IgD-negative memory B cell (primary cell): ENCODE data around the gene ABHD6. TPM values are rescaled to one million over a fixed set of nuclear protein-coding genes. Genes with fewer than 3 reads are reported as not detected.
A peak's percentile ranks its signal among the peaks of the same experiment; 100 is the strongest.
"Not testable (repeated sequence)": the region's sequence is repeated elsewhere in the genome, so short reads cannot be mapped to it uniquely, and the experiment has no call there.

Source experiments
- H3K27ac Mint-ChIP-seq, 3 donors: one replicate each; pipeline ENCODE4 v1.8.0; 2020 to 2022; ENCODE audit warnings: mild to moderate bottlenecking in 3 of 3, mixed read lengths in 3 of 3, moderate library complexity in 1 of 3
- H3K27me3 Mint-ChIP-seq: one replicate; pipeline ENCODE4 v1.8.0; 2021; ENCODE audit warnings: mixed read lengths
- H3K36me3 Mint-ChIP-seq: one replicate; pipeline ENCODE4 v1.8.0; 2020; ENCODE audit warnings: mild to moderate bottlenecking, mixed read lengths
- H3K4me1 Mint-ChIP-seq, 3 donors: one replicate each; pipeline ENCODE4 v1.8.0; 2020 to 2022; ENCODE audit warnings: mixed read lengths in 3 of 3, mild to moderate bottlenecking in 1 of 3
- H3K4me3 Mint-ChIP-seq, 4 donors: one replicate each; pipeline ENCODE4 v1.8.0; 2020 to 2022; ENCODE audit warnings: mild to moderate bottlenecking in 4 of 4, mixed read lengths in 4 of 4, moderate library complexity in 3 of 4
- H3K9me3 Mint-ChIP-seq, 3 donors: one replicate each; pipeline ENCODE4 v1.8.0; 2020 to 2021; ENCODE audit warnings: mixed read lengths in 3 of 3, mild to moderate bottlenecking in 1 of 3
- polyA plus RNA-seq: library from polyadenylated mRNA; unstranded; fragments of 300-500 nt; fragmentation: Illumina TruSeq; gene quantifications from one replicate; pipeline ENCODE4 v1.2.3, GENCODE V29; 2021

Gene ABHD6
- polyA plus RNA-seq, 1 donor from 2014 or later: 11.0 TPM

DNA sequence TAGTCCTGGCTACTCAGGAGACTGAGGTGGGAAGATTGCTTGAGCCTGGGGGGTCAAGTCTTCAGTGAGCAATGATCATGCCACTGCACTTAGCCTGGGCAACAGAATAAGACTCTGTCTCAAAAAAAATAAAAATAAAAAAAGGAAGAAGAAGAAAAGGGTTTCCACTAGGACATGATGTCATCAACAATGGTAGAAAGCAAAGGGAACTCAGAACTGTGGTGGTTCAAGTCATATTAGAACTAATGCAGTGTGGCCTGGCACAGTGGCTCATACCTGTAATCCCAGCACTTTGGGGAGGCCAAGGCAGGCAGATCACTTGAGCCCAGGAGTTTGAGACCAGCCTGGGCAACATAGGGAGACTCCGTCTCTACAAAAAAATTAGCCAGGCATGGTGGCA is 30.0 kb downstream of the ABHD6 start:
- H3K9me3 Mint-ChIP-seq, H3K4me3 Mint-ChIP-seq, H3K27me3 Mint-ChIP-seq, H3K4me1 Mint-ChIP-seq: not testable (repeated sequence)
- Mint-ChIP-seq H3K27ac (peak overlapping the region in 1 of 3 donors; percentile 53), H3K36me3 (peaks cover 18% of the 10 kb centered on the region)

DNA sequence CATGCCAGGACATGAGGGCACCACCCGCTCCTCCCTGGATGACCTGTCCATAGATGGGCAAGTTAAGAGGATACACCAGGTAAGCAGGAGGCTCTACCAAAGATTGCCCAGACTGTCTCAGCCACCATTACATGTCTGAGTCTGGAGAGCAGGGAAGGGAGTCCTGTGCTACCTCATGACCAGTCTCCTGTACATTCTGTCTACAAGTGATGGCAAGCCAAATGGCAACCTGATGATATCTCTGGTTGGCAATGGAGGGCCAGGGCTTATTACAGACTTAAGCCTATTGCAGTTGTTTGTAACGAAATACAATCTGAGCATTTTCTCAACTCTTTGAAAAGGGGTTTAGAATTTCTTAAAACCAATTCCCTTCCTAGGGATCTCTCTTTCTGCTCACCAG is 31.8 kb downstream of the ABHD6 start:
- H3K4me1 Mint-ChIP-seq: peaks cover 0 to 2% (median 0%) of the 10 kb centered on the region in 3 donors
- H3K9me3 Mint-ChIP-seq: no peaks in the 10 kb centered on the region
- H3K27ac Mint-ChIP-seq: no peak overlapping the region
- peaks cover 26% of the 10 kb centered on the region for H3K36me3 Mint-ChIP-seq
- H3K4me3 Mint-ChIP-seq: no peak overlapping the region
- no peaks in the 10 kb centered on the region for H3K27me3 Mint-ChIP-seq

DNA sequence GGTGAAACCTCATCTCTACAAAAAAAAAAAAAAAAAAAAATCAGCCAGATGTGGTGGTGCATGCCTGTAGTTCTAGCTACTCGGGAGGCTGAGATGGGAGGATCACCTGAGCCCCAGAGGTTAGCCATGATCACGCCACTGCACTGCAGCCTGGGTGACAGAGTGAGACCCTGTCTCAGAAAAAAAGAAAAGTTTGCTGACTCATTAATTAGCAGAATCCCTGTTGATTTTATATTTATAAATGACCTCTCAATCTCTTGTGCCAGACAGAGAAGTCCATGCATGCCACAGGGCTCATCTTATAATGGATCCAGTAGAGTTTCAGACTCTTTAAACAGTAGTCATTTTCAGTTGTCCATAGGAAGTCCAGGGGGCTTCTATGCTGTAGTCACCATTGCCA is 32.9 kb downstream of the ABHD6 start:
- Mint-ChIP-seq H3K4me3 (no peak overlapping the region), H3K27me3 (no peaks in the 10 kb centered on the region), H3K36me3 (peaks cover 30% of the 10 kb centered on the region), H3K27ac (no peak overlapping the region), H3K4me1 (peaks cover 0 to 2% (median 0%) of the 10 kb centered on the region in 3 donors), H3K9me3 (no peaks in the 10 kb centered on the region)

DNA sequence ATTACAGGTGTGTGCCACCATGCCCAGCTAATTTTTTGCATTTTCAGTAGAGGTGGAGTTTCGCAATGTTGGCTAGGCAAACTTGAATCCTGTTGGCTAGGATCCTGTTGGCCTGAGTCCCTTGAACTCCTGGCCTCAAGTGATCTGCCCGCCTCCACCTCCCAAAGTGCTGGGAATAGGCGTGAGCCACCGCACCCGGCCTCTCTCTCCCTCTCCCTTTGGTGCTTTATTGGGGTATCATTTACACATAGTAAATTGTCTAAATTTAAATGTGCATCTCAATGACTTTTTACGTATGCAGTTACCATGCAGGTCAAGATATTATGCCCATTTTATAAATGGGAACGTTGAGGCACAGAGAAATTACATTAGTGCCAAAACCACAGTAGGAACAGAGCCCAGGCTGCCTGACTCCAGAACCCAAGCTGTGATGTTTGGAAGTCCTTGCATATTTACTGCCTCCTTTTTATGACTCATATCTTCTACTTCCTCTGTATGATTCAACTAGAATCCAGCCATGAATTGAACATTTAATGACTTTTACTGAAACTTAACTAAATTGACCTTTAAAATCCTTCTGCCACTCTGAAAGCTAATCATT is 34.4 kb downstream of the ABHD6 start:
- no peaks in the 10 kb centered on the region for H3K9me3 Mint-ChIP-seq
- peaks cover 0 to 2% (median 0%) of the 10 kb centered on the region in 3 donors for H3K4me1 Mint-ChIP-seq
- no peaks in the 10 kb centered on the region for H3K27me3 Mint-ChIP-seq
- no peak overlapping the region for H3K4me3 Mint-ChIP-seq
- peaks cover 30% of the 10 kb centered on the region for H3K36me3 Mint-ChIP-seq
- H3K27ac Mint-ChIP-seq: peak overlapping the region in 1 of 3 donors; percentile 68

DNA sequence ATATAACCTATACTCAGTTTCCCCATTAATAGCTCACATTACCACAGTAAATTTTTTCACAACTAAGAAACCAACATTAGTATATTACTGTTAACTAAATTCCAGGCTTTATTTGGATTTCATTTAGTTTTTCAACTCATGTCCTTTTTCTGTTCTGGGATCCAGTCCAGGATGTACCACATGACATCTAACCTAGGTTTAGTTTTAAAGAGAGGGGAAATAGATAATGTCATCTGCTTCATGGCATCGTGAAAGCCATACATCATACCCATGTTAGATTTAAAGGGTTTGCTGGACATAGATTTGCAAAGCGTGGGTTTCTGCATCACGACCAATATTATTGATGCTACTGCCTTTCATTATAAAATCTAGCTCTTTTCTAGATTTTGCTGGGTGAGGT is 35.3 kb downstream of the ABHD6 start:
- no peak overlapping the region for H3K27ac Mint-ChIP-seq

DNA sequence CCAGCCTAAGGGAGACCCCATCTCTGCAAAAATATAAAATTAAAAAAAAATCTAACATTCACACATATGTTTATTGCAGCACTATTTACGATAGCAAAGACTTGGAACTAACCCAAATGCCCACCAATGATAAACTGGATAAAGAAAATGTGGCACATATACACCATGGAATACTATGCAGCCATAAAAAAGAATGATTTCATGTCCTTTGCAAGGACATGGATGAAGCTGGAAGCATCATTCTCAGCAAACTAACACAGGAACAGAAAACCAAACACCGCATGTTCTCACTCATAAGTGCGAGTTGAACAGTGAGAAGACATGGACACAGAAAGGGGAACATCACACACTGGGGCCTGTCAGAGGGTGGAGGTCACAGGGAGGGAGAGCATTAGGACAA is 35.8 kb downstream of the ABHD6 start:
- not testable (repeated sequence) for H3K27me3 Mint-ChIP-seq, H3K4me1 Mint-ChIP-seq, H3K9me3 Mint-ChIP-seq, H3K27ac Mint-ChIP-seq
- Mint-ChIP-seq H3K4me3 (peak overlapping the region in 1 of 4 donors; percentile 49), H3K36me3 (peaks cover 30% of the 10 kb centered on the region)

More for the DNA sequence above, 35.3 kb downstream of the ABHD6 start:
- no peaks in the 10 kb centered on the region for H3K9me3 Mint-ChIP-seq
- H3K27me3 Mint-ChIP-seq: no peaks in the 10 kb centered on the region
- peaks cover 32% of the 10 kb centered on the region for H3K36me3 Mint-ChIP-seq
- H3K4me1 Mint-ChIP-seq: peaks cover 0 to 2% (median 0%) of the 10 kb centered on the region in 3 donors
- no peak overlapping the region for H3K4me3 Mint-ChIP-seq

DNA sequence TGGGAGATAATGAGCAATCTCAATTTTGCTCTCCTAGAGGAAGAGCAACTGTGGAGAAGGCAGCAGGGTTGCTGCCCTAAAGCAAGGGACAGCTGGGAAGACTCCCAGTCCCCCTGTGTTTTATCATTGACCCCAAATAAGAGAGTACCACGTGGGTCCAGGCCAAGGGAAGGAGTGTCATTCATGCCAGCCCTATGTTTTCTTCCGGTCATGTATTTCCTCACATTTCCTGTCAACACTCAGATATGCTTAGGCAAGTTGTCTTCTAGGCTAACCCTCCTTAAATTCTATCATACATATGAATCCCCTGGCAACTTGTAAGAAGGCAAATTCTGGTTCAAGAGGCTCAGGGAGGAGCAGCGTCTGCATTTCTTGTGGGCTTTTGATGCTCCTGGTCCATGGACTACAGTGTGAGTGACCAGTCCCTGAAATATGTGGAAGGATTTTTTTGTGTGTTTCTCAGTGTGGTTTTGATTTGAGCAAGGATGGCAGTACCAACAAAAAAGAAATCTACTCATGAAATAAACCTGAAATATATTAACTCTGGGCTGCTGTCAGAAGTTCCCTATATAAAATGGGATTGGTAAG is 36.5 kb downstream of the ABHD6 start:
- H3K36me3 Mint-ChIP-seq: peaks cover 24% of the 10 kb centered on the region
- H3K27ac Mint-ChIP-seq: no peak overlapping the region
- no peaks in the 10 kb centered on the region for H3K27me3 Mint-ChIP-seq
- H3K9me3 Mint-ChIP-seq: no peaks in the 10 kb centered on the region
- peaks cover 0 to 2% (median 0%) of the 10 kb centered on the region in 3 donors for H3K4me1 Mint-ChIP-seq
- no peak overlapping the region for H3K4me3 Mint-ChIP-seq

DNA sequence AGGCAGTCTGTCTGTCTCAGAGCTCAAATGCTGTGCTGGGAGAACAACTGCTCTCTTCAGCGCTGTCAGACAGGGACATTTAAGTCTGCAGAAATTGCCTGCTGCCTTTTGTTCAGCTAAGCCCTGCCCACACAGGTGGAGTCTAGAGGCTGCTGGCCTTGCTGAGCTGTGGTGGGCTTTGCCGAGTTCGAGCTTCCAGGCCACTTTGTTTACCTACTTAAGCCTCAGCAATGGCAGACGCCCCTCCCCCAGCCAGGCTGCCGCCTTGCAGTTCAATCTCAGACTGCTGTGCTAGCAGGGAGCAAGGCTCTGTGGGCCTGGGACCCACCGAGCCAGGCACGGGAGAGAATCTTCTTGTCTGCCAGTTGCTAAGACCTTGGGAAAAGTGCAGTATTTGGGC is 43.5 kb downstream of the ABHD6 start:
- H3K27ac Mint-ChIP-seq: no peak overlapping the region
- H3K4me1 Mint-ChIP-seq: peaks cover 0 to 2% (median 1%) of the 10 kb centered on the region in 3 donors
- H3K9me3 Mint-ChIP-seq: no peaks in the 10 kb centered on the region
- H3K27me3 Mint-ChIP-seq: no peaks in the 10 kb centered on the region
- H3K4me3 Mint-ChIP-seq: no peak overlapping the region
- H3K36me3 Mint-ChIP-seq: peaks cover 13% of the 10 kb centered on the region

DNA sequence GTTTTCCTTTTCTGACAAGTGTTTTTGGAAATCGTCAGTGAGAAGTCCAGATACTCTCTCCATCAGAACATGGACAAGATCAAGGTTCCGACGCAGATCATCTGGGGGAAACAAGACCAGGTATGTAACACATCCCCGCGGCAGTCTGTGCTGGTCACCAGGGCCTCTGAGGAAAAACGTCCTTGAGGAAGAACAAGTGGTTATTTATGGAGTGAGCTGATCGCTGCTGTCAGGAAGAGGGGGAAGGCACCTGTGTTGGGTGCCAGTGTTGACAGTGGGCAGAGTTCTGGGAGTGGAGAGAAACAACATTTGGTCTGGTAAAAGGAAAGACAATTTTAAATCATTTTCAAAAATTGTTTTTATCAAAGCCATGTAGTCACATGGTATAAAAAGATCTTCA is 47.7 kb downstream of the ABHD6 start:
- Mint-ChIP-seq H3K36me3 (peaks cover 5% of the 10 kb centered on the region), H3K27ac (no peak overlapping the region), H3K4me3 (no peak overlapping the region), H3K4me1 (peaks cover 0 to 2% (median 0%) of the 10 kb centered on the region in 3 donors), H3K27me3 (no peaks in the 10 kb centered on the region), H3K9me3 (no peaks in the 10 kb centered on the region)

DNA sequence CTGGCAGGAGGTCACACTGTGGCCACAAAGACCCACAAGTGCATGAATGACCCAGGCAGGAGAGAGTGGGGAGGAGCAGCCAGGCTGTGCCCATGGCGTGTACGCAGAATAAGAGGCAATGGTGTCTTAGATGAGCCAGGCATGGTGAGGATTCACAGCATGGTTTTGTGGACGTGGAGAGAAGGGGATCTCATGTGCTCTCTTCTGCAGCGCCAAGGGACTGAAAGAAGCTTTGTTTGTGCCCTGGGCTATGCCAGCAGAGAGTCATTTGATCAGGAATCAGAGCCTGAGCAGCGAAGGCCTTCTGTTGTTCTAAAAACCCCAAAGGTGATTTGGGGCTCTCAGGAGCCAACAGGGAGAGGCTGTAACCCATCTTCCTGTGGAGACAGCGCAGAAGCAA is 49.8 kb downstream of the ABHD6 start:
- no peak overlapping the region for H3K27ac Mint-ChIP-seq
- H3K27me3 Mint-ChIP-seq: no peaks in the 10 kb centered on the region
- no peaks in the 10 kb centered on the region for H3K9me3 Mint-ChIP-seq
- no peak overlapping the region for H3K4me3 Mint-ChIP-seq
- peaks cover 0 to 2% (median 0%) of the 10 kb centered on the region in 3 donors for H3K4me1 Mint-ChIP-seq
- H3K36me3 Mint-ChIP-seq: peaks cover 5% of the 10 kb centered on the region

DNA sequence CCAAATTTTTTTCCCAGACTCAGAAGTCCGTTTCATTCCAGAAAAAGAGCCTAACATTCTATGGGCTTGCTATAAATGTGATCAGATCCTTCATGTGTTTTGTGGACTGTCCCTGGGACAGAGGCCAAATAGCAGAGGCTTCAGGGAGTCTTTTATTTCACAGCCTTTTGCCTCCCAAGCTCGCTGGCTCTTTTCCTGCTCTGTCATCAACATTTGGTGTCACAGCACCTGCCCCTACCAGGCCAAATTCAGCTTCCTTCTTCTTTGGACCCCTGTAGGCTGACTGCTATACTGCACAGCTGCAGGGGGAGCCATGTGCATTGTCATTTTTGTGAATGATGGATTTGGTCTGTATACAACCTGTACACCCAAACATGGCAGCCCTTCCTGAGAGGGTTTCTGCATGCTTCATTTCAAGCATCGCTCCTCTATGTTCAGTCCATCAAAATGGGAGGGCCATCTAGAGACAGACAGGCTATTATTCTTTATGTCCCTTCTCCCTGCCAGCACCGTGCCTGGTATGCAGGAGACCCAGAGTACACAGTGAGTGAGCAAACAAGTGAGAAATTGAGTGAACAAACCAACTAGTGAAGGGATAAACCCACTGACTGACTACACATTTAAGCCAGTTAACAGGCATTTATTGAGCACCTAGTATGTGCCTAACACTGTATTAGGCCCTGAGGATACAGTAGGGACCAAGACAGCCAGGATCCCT is 50.6 kb downstream of the ABHD6 start:
- peak overlapping the region in 1 of 3 donors; percentile 73 for H3K27ac Mint-ChIP-seq
- H3K36me3 Mint-ChIP-seq: peaks cover 4% of the 10 kb centered on the region
- no peak overlapping the region for H3K4me3 Mint-ChIP-seq
- H3K4me1 Mint-ChIP-seq: peaks cover 0 to 2% (median 0%) of the 10 kb centered on the region in 3 donors
- no peaks in the 10 kb centered on the region for H3K9me3 Mint-ChIP-seq
- H3K27me3 Mint-ChIP-seq: no peaks in the 10 kb centered on the region

DNA sequence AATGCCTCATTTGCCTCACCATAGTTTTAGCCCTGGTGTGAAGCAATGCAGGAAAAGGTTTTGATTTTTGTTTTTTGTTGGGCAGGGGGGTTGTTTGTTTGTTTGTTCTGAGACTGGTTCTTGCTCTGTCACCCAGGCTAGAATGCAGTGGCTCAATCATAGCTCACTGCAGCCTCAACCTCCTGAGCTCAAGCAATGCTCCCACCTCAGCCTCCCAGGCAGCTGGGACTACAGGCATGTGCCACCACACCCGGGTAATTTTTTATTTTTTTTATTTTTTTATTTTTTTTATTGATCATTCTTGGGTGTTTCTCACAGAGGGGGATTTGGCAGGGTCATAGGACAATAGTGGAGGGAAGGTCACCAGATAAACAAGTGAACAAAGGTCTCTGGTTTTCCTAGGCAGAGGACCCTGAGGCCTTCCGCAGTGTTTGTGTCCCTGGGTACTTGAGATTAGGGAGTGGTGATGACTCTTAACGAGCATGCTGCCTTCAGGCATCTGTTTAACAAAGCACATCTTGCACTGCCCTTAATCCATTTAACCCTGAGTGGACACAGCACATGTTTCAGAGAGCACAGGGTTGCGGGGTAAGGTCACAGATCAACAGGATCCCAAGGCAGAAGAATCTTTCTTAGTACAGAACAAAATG is 51.5 kb downstream of the ABHD6 start:
- H3K27ac Mint-ChIP-seq, H3K36me3 Mint-ChIP-seq, H3K27me3 Mint-ChIP-seq, H3K4me3 Mint-ChIP-seq, H3K9me3 Mint-ChIP-seq, H3K4me1 Mint-ChIP-seq: not testable (repeated sequence)

DNA sequence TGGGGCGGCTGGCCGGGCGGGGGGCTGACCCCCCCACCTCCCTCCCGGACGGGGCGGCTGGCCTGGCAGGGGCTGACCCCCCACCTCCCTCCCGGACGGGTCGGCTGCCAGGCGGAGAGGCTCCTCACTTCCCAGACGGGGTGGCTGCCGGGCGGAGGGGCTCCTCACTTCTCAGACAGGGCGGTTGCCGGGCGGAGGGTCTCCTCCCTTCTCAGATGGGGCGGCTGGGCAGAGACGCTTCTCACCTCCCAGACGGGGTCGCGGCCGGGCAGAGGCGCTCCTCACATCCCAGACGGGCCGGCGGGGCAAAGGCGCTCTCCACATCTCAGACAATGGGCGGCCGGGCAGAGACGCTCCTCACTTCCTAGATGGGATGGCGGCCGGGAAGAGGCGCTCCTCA is 52.9 kb downstream of the ABHD6 start:
- H3K4me3 Mint-ChIP-seq, H3K36me3 Mint-ChIP-seq, H3K27me3 Mint-ChIP-seq, H3K4me1 Mint-ChIP-seq, H3K9me3 Mint-ChIP-seq, H3K27ac Mint-ChIP-seq: not testable (repeated sequence)

DNA sequence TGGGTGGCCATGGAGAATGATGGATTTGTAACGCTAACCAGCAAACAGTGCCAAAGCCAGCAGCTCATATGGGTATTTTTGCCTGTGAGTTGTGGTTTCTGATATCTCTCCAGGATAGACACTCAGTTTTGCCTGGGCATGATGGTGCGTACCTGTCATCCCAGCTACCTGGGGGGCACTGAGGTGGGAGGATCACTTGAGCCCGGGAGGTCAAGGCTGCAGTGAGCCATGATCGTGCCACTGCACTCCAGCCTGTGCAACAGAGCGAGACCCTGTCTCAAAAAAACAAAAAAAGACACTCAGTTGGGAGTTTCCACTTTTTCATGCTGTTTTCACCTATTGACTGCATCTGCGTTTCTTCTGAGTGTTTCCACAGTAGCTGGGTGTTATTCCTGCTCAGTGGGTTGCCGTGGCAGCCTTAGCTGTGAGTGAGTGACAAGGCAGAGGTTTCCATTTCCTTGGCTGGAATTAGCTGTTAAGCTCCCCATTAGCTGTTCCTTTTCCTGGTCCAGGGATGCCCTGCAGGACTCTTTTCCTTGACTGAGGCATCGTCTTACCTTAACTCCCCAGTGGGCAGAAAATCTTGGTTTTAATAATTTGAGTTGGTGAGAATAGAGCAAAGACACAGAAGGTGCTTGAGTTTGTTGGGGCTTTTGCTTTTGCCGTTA is 54.2 kb downstream of the ABHD6 start:
- no peaks in the 10 kb centered on the region for H3K36me3 Mint-ChIP-seq
- no peaks in the 10 kb centered on the region for H3K27me3 Mint-ChIP-seq
- H3K4me3 Mint-ChIP-seq: no peak overlapping the region
- peaks cover 0 to 2% (median 0%) of the 10 kb centered on the region in 3 donors for H3K4me1 Mint-ChIP-seq
- peaks cover 0 to 2% (median 0%) of the 10 kb centered on the region in 3 donors for H3K9me3 Mint-ChIP-seq
- peak overlapping the region in 1 of 3 donors; percentile 31 for H3K27ac Mint-ChIP-seq

DNA sequence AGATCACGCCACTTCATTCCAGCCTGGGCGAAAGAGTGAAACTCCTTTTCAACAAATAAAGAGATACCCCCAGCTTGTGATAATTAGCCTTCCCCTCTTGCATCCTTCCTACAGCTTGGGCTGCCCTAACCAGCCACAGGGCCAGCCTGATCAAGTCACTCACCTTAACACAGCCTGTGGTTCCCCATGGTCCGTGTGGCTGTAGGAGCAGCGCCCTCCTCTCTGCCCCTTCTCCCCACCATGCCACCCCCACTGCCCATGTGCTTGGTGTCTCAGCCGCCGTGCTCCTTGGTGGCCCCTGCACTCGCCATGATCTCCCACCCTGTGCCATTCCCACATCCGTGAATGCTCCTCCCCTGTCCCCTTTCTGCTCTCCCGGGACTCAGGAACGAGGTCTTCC is 55.3 kb downstream of the ABHD6 start:
- no peak overlapping the region for H3K27ac Mint-ChIP-seq
- peaks cover 0 to 2% (median 0%) of the 10 kb centered on the region in 3 donors for H3K4me1 Mint-ChIP-seq
- H3K9me3 Mint-ChIP-seq: peaks cover 0 to 2% (median 0%) of the 10 kb centered on the region in 3 donors
- no peaks in the 10 kb centered on the region for H3K27me3 Mint-ChIP-seq
- no peak overlapping the region for H3K4me3 Mint-ChIP-seq
- H3K36me3 Mint-ChIP-seq: no peaks in the 10 kb centered on the region
